Measurements from ENCODE around the gene TF.

Gene TF

DNA sequence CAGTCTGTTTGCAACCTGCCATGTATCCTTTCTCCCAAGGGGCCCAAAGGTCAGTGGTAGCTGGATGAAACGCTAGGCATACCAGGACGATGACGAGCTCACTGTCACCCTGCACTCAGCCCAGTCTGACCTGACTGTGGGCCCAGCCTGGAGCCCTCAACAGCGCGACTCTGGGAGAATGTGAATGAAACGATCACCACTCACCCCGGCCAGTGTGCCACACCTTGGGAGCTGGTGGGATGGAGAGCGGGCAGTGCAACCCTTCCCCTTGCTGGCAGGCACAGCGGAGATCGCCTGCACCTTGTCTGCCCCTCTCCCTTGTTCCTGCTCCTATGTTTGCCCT is 86.6 kb downstream of the TF start:
- H3K4me3 ChIP-seq (ENCODE audit: low read depth, low read length): no peak overlapping the region
- H3K27me3 ChIP-seq: no peaks in the 10 kb centered on the region
- TF ChIP-seq, protein P1, sequence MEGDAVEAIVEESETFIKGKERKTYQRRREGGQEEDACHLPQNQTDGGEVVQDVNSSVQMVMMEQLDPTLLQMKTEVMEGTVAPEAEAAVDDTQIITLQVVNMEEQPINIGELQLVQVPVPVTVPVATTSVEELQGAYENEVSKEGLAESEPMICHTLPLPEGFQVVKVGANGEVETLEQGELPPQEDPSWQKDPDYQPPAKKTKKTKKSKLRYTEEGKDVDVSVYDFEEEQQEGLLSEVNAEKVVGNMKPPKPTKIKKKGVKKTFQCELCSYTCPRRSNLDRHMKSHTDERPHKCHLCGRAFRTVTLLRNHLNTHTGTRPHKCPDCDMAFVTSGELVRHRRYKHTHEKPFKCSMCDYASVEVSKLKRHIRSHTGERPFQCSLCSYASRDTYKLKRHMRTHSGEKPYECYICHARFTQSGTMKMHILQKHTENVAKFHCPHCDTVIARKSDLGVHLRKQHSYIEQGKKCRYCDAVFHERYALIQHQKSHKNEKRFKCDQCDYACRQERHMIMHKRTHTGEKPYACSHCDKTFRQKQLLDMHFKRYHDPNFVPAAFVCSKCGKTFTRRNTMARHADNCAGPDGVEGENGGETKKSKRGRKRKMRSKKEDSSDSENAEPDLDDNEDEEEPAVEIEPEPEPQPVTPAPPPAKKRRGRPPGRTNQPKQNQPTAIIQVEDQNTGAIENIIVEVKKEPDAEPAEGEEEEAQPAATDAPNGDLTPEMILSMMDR (IDR thresholded peaks at IDR 0.05; ENCODE audit: low read depth, low read length): no peak
- no peaks in the 10 kb centered on the region for H3K4me1 ChIP-seq
- no peak for DNase-seq
- H3K36me3 ChIP-seq: no peaks in the 10 kb centered on the region
- no peaks in the 10 kb centered on the region for H3K9me3 ChIP-seq

DNA sequence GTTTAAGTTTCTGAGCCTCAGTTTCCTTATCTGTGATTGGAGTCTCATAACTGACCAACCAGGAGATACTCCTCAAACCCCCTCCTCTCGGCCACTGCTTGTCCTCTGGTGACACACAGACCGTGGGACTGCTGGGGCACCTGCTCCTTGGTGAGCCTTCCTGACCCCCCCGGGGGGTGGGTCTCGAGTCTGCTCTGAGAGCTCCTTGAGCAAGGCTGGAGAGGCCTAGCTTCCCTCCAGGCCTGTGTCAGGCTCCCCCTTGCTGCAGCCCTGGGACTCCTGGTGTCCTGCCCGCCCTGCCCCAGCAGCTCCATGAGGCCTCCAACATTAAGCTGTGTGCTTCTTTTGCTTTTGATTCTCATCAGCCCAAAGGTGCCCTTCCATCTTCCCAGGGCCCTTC is 87.1 kb downstream of the TF start:
- TF ChIP-seq, protein P1 (IDR thresholded peaks at IDR 0.05; ENCODE audit: low read depth, low read length): no peak
- no peak for DNase-seq
- Histone ChIP-seq H3K27me3 (no peaks in the 10 kb centered on the region), H3K4me1 (no peaks in the 10 kb centered on the region), H3K9me3 (no peaks in the 10 kb centered on the region), H3K4me3 (ENCODE audit: low read depth, low read length) (no peak overlapping the region), H3K36me3 (no peaks in the 10 kb centered on the region)

DNA sequence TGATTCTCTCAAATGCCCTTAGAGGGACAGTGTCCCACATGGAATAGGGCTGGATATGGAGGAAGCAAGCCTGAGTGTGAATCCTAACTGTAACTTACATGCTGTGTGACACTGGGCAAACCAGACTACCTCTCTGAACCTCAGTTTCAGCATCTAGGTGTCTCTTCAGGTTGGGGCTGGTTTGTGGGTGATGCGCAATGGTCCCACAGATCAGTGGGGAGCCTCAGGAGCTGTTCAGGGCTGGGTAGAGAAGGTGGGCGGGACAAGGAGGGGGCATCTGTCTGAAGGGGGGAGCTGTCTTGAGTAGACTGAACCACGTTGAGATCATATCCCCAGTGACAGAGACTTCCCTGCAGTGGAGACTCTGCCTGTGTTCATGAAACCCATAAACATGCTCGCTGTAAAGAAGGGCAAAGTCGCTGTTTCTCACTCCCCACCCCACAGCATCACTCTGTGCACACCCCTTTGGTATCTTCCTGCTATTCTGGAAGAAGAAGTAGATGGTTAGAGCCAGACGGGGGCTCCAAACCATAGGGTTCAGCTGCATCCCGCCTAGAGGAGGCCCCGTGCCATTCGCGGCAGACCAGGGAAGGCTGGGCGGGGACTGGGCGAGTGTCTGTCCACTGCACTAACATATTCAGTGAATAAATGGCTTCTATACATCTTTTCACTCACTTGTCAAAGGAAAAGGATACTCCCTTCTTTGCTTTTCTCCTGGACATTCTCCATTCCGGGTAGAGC is 87.9 kb downstream of the TF start:
- Histone ChIP-seq H3K9me3 (no peaks in the 10 kb centered on the region), H3K4me1 (no peaks in the 10 kb centered on the region), H3K4me3 (ENCODE audit: low read depth, low read length) (no peak overlapping the region), H3K36me3 (no peaks in the 10 kb centered on the region), H3K27me3 (no peaks in the 10 kb centered on the region)
- TF ChIP-seq, protein P1 (IDR thresholded peaks at IDR 0.05; ENCODE audit: low read depth, low read length): no peak
- DNase-seq: no peak

DNA sequence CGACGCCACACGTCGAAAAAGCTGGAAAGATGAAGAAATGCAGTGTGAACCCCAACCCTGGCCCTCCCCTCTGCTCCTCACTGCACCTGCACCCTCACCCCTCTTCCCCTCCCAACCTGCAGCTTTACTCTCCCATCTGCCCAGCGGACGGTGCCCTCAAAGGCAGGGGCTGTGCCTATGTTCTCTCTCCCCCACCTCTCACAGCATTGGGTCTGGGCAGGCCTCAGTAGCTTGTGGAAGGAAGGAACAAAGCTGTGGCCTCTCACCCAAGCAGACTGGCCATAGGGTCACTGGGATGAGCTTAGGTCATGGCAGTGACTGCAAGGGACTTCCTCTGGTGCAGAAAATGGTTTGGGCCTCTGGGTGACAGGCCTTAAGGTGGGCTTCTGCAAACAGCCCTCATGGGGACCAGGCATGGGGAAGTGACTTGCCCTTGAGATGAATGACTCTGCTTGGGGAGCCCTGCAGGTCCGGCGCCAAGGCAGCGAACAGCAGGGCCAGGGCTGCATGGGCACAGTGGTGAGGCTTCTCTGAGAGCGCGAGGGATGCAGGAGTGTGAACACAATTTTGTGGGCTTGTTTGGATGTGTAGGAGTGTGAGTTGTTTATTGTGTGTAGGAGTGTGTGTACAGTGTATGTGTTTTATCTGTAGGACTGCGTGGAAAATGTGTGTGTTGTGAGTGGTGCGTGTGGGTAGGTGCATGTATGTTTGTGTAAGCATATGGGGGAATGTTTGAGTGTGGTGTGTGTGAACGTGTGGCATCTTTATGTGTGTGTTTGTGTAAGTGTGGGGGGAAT is 88.6 kb downstream of the TF start:
- no peaks in the 10 kb centered on the region for H3K4me1 ChIP-seq
- no peaks in the 10 kb centered on the region for H3K36me3 ChIP-seq
- no peaks in the 10 kb centered on the region for H3K9me3 ChIP-seq
- H3K4me3 ChIP-seq (ENCODE audit: low read depth, low read length): no peak overlapping the region
- TF ChIP-seq, protein P1 (IDR thresholded peaks at IDR 0.05; ENCODE audit: low read depth, low read length): no peak
- DNase-seq: no peak
- no peaks in the 10 kb centered on the region for H3K27me3 ChIP-seq

DNA sequence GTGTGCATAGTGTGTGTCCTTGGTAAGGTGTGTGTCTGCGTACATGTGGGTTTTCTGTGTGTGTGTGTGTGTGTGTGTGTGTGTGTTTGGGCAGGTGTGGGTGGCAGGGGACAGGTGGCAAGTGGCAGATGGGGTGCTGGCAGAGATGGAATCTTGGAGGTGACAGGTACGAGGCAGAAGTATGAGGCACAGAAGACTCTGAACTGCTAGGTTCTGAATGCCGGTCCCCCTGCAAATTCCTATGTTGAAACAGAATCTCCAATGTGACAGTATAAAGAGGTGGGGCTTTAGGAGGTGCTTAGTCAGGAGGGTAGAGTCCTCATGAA is 89.2 kb downstream of the TF start:
- no peaks in the 10 kb centered on the region for H3K9me3 ChIP-seq
- TF ChIP-seq, protein P1 (IDR thresholded peaks at IDR 0.05; ENCODE audit: low read depth, low read length): no peak
- no peaks in the 10 kb centered on the region for H3K4me1 ChIP-seq

DNA sequence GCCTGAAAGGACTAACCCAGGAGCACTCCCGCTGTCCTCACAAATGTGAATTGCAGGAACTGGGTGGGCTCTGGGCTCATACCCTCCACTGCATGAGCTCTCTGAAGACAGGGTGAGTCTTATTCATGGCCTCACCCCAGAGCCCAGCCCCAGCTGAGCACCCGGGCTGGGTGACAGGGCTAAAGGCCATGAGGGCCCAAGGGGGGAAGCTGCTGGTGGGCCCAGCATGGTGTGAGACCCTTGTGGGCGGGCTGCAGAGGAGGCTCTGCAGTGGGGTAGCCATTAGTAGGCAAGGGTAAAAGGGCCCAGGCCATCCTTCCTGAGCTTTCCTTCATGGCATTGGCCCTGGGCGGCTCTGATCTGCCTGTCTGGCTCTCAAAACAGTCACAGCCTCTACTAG is 89.8 kb downstream of the TF start:
- Histone ChIP-seq H3K27me3 (no peaks in the 10 kb centered on the region), H3K9me3 (no peaks in the 10 kb centered on the region), H3K4me1 (no peaks in the 10 kb centered on the region), H3K4me3 (ENCODE audit: low read depth, low read length) (no peak overlapping the region), H3K36me3 (no peaks in the 10 kb centered on the region)
- TF ChIP-seq, protein P1 (IDR thresholded peaks at IDR 0.05; ENCODE audit: low read depth, low read length): no peak
- no peak for DNase-seq

More for the DNA sequence above, 89.2 kb downstream of the TF start:
- DNase-seq: no peak
- Histone ChIP-seq H3K4me3 (ENCODE audit: low read depth, low read length) (no peak overlapping the region), H3K36me3 (no peaks in the 10 kb centered on the region), H3K27me3 (no peaks in the 10 kb centered on the region)

Measured in BE2C (cell line).